Measurements from ENCODE around the gene ZFYVE21. TPM values are rescaled to one million over a fixed set of nuclear protein-coding genes. Genes with fewer than 3 reads are reported as not detected.

Gene ZFYVE21
- total and polyA plus RNA-seq, 8 donors: 13.7 to 32.6 (median 17.3) TPM

DNA sequence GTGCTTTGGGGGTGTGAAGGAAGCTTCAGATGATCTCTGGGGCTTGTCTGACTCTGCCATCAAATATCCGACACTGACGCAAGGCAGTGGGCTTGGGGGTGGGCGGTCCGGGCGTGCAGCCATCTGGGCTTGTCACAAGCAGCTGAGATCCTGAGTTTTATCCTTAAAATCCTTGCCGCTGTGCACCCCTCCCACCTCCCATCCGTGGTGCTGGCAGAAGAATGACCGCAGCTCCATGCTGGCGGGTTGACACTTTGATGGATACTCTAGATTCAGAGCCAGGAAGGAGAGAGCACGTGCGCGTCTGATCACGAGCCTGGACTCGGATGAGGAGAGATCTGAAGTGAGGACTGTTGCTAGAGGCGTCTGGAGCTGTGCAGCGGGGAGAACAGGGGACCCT is 3.0 kb downstream of the ZFYVE21 start:
- WGBS, 2 donors: 71 to 73% methylated on average over 16 of the region's 16 CpGs
- TF ChIP-seq, protein P1, sequence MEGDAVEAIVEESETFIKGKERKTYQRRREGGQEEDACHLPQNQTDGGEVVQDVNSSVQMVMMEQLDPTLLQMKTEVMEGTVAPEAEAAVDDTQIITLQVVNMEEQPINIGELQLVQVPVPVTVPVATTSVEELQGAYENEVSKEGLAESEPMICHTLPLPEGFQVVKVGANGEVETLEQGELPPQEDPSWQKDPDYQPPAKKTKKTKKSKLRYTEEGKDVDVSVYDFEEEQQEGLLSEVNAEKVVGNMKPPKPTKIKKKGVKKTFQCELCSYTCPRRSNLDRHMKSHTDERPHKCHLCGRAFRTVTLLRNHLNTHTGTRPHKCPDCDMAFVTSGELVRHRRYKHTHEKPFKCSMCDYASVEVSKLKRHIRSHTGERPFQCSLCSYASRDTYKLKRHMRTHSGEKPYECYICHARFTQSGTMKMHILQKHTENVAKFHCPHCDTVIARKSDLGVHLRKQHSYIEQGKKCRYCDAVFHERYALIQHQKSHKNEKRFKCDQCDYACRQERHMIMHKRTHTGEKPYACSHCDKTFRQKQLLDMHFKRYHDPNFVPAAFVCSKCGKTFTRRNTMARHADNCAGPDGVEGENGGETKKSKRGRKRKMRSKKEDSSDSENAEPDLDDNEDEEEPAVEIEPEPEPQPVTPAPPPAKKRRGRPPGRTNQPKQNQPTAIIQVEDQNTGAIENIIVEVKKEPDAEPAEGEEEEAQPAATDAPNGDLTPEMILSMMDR (IDR thresholded peaks at IDR 0.05): no peak
- H3K4me3 ChIP-seq: no peak overlapping the region
- DNase-seq (no peak), FAIRE-seq (no peak), ATAC-seq (no peak)
- intact Hi-C loops (cut with DNase I): no loop called here
- H3K27me3 ChIP-seq: no peaks in the 10 kb centered on the region
- H3K4me1 ChIP-seq: peaks cover 5 to 6% (median 5%) of the 10 kb centered on the region in 3 donors
- no peak overlapping the region for H3K27ac ChIP-seq
- no peaks in the 10 kb centered on the region for H3K9me3 ChIP-seq
- H3K36me3 ChIP-seq: no peaks in the 10 kb centered on the region

- DNase-seq (no peak), FAIRE-seq (no peak), ATAC-seq (no peak)
- no peak overlapping the region for H3K4me3 ChIP-seq
- H3K4me1 ChIP-seq: peaks cover 11 to 13% (median 12%) of the 10 kb centered on the region in 3 donors
- H3K36me3 ChIP-seq: no peaks in the 10 kb centered on the region
- no peaks in the 10 kb centered on the region for H3K9me3 ChIP-seq
- no peaks in the 10 kb centered on the region for H3K27me3 ChIP-seq
- H3K27ac ChIP-seq: no peak overlapping the region
- intact Hi-C loops (cut with DNase I): no loop called here
- TF ChIP-seq, protein P1 (IDR thresholded peaks at IDR 0.05): no peak
- 78 to 81% methylated on average over 8 of the region's 8 CpGs for WGBS, 2 donors
Measured at GRCh38 chr14:103719751-103720150, 4.1 kb downstream of the ZFYVE21 start.

GRCh38 chr14:103721334-103722120 is 5.9 kb downstream of the ZFYVE21 start:
- intact Hi-C loops (cut with DNase I): no loop called here
- DNase-seq: no peak

GRCh38 chr14:103723748-103724081 is 8.1 kb downstream of the ZFYVE21 start:
- H3K27ac ChIP-seq: peak overlapping the region in 2 of 4 donors; percentile 37 to 47
- H3K9me3 ChIP-seq: no peaks in the 10 kb centered on the region
- no peak for DNase-seq
- WGBS, 2 donors: 89 to 92% methylated on average over 7 of the region's 7 CpGs
- TF ChIP-seq, protein P1 (IDR thresholded peaks at IDR 0.05): no peak
- H3K27me3 ChIP-seq: no peaks in the 10 kb centered on the region
- H3K4me3 ChIP-seq: no peak overlapping the region
- no peak for FAIRE-seq
- ATAC-seq: peak in 2 of 4 donors; percentile 1 to 15
- peaks cover 17 to 29% (median 28%) of the 10 kb centered on the region in 3 donors for H3K4me1 ChIP-seq
- no peaks in the 10 kb centered on the region for H3K36me3 ChIP-seq
- intact Hi-C loops (cut with DNase I): no loop called here

More at GRCh38 chr14:103721334-103722120, 5.9 kb downstream of the ZFYVE21 start:
- Histone ChIP-seq H3K4me3 (no peak overlapping the region), H3K27ac (no peak overlapping the region), H3K36me3 (no peaks in the 10 kb centered on the region), H3K27me3 (no peaks in the 10 kb centered on the region), H3K9me3 (no peaks in the 10 kb centered on the region), H3K4me1 (peaks cover 17 to 28% (median 27%) of the 10 kb centered on the region in 3 donors)
- TF ChIP-seq, protein P1 (IDR thresholded peaks at IDR 0.05): no peak
- 84 to 88% methylated on average over 26 of the region's 26 CpGs for WGBS, 2 donors
- ATAC-seq: no peak
- FAIRE-seq: no peak

GRCh38 chr14:103724116-103724515 is 8.5 kb downstream of the ZFYVE21 start:
- no peak overlapping the region for H3K4me3 ChIP-seq
- H3K9me3 ChIP-seq: no peaks in the 10 kb centered on the region
- TF ChIP-seq, protein P1 (IDR thresholded peaks at IDR 0.05): no peak
- peak; percentile 79 to 94 (median 86) for DNase-seq
- H3K27me3 ChIP-seq: no peaks in the 10 kb centered on the region
- 15 to 29% methylated on average over 18 to 20 of the region's 20 CpGs for WGBS, 2 donors
- intact Hi-C loops (cut with DNase I): no loop called here
- peaks cover 17 to 32% (median 29%) of the 10 kb centered on the region in 3 donors for H3K4me1 ChIP-seq
- H3K36me3 ChIP-seq: no peaks in the 10 kb centered on the region
- no peak for FAIRE-seq
- ATAC-seq: peak; percentile 68 to 81 (median 80)
- H3K27ac ChIP-seq: peak overlapping the region in 2 of 4 donors; percentile 37 to 47

Measured in pancreas (tissue), 10 donors.